ENCODE measurements around the gene PRR9.

Gene PRR9

GRCh38 chr1:153229076-153229829, 11.9 kb downstream of the PRR9 start:
- DNase-seq (ENCODE audit: low read depth in 3 of 3, low spot score in 1 of 3), result peak in 1 of 3 donors; percentile 7

DNA sequence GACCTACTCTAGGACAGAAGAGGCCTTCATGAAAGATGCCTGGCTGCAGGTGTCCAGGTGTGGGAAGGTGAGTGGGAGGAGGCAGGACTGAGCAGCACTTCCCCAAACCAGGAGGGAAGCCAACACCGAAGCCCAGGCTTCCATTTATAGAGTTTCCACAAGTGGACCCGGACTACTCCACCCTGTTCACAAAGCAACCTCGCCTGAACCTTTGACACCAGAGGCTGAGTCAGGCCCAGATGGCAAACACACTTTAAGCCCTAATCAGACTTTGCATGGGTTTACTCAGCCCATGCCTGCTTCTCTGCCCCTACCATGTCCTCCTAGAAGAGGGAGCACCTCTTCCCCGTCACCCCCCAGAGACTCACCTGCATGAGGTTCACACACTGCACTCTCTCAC, 14.0 kb downstream of the PRR9 start:
- no peak for DNase-seq (ENCODE audit: low read depth in 3 of 3, low spot score in 1 of 3)

DNA sequence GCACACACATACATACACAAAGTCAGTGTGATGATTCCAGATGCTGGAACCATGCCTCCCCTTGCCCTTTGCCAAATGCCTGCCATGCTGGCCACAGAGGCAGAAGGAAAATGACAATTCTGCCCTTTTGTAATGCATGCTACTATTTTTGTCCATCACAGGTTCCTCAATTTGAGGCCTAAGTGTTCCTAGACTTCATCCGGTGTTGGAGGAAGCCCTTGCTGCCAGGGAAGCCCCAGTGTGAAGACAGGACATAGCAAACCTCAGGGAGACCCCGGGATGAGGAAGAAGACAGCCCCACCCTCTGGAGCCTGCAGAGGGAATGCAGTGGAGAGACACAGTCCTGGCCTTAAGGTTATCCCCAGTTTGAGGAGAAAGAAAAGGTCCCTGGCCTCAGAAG, 14.4 kb downstream of the PRR9 start:
- no peak for DNase-seq (ENCODE audit: low read depth in 3 of 3, low spot score in 1 of 3)

- no peak for DNase-seq (ENCODE audit: low read depth in 3 of 3, low spot score in 1 of 3)
Measured at GRCh38 chr1:153232553-153232952, 15.2 kb downstream of the PRR9 start.

GRCh38 chr1:153233448-153233847, 16.1 kb downstream of the PRR9 start:
- no peak for DNase-seq (ENCODE audit: low read depth in 3 of 3, low spot score in 1 of 3)

DNA sequence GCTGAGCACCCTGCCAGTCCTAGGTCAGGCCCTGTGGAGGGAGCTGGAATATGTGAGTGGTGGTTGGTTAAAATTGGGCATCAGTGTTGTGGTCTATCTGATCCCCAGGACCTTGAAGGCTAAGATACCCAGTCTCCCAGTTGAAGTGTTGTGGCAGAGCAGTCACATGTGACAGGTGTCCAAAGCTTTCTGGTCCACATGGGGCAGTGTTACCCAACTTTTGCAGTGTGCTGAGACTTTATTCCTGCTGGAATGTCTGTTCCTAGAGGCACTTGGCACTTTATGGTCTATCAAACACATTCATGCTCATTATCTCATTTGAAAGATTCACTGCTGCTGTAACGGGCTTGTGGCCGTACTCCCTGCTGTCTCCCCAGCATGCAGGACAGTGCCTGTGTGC, 21.1 kb downstream of the PRR9 start:
- DNase-seq (ENCODE audit: low read depth in 3 of 3, low spot score in 1 of 3), result no peak

- no peak for DNase-seq (ENCODE audit: low read depth in 3 of 3, low spot score in 1 of 3)
Measured at GRCh38 chr1:153242160-153242559, 24.8 kb downstream of the PRR9 start.

- no peak for DNase-seq (ENCODE audit: low read depth in 3 of 3, low spot score in 1 of 3)
Measured at GRCh38 chr1:153245466-153245865, 28.1 kb downstream of the PRR9 start.

DNA sequence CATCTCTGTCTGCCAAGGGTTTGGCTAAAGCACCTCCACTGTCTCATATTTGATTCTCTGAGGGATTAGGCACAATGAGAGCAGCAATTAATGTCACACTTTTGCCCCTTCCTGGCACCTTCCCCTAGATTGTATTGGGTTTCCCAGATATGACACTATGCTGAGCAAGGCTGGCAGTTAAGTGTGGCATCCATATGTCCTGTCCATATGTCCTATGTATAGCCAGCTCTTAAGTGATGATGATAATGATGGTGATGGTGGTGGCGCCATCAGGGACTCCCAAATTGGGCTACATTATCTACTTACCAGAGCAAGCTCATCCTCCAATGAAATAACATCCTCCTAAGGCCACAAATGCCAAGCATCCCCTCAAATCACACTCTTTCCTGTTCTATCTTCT, 28.6 kb downstream of the PRR9 start:
- DNase-seq (ENCODE audit: low read depth in 3 of 3, low spot score in 1 of 3), result no peak

DNA sequence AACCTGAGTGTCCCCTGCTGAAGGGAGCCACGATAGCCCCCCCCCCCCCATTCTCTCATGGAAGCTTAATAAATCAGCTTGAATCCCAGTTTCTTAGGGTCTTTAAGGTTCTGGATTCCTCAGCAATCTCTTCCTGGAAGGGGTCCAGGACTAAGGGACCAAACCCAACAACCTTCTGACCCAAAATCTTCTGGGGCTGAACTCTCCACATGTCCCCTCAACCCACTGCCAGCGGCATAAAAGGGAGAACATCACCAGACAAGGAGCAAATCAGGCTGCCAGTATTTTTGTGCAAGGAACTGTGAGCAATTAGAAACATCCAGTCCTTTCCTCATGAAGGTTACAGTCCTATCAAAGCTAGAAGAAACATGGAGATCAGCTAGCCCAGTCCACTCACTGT, 29.4 kb downstream of the PRR9 start:
- DNase-seq (ENCODE audit: low read depth in 3 of 3, low spot score in 1 of 3), result no peak

GRCh38 chr1:153248176-153248879, 30.9 kb downstream of the PRR9 start:
- no peak for DNase-seq (ENCODE audit: low read depth in 3 of 3, low spot score in 1 of 3)

- DNase-seq (ENCODE audit: low read depth in 3 of 3, low spot score in 1 of 3), result no peak
Measured at GRCh38 chr1:153250166-153250565, 32.8 kb downstream of the PRR9 start.

- no peak for DNase-seq (ENCODE audit: low read depth in 3 of 3, low spot score in 1 of 3)
Measured at GRCh38 chr1:153251087-153251486, 33.7 kb downstream of the PRR9 start.

GRCh38 chr1:153251562-153251961, 34.2 kb downstream of the PRR9 start:
- no peak for DNase-seq (ENCODE audit: low read depth in 3 of 3, low spot score in 1 of 3)

GRCh38 chr1:153251988-153252387, 34.6 kb downstream of the PRR9 start:
- no peak for DNase-seq (ENCODE audit: low read depth in 3 of 3, low spot score in 1 of 3)

- no peak for DNase-seq (ENCODE audit: low read depth in 3 of 3, low spot score in 1 of 3)
Measured at GRCh38 chr1:153253076-153253475, 35.7 kb downstream of the PRR9 start.

DNA sequence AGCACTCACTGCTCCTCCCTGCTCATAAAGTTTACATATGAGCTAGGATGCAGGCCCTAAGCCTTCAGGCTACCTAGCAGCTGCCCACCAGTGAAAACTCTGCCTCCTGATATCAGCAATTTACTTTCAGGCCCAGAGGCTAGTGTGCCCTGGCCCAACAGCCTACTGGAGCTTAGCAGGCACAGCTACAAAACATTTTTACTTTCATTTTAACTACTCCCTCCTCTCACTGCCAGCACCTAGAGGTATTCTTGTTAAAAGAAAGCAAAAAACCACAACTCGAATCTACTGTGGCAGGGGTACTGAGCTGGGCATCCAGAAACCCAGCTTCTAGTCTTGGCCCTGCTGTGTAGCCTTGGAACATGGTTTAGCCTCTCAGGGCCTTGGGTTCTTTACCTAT, 36.3 kb downstream of the PRR9 start:
- DNase-seq (ENCODE audit: low read depth in 3 of 3, low spot score in 1 of 3), result no peak

GRCh38 chr1:153259387-153259786, 42.0 kb downstream of the PRR9 start, which contains the start of gene LORICRIN:
TSS of gene LORICRIN (plus strand) at chr1:153259687. CDS start at chr1:153260950, 1,263 bp downstream.
- no peak for DNase-seq (ENCODE audit: low read depth in 3 of 3, low spot score in 1 of 3)

- peak in 1 of 3 donors; percentile 2 for DNase-seq (ENCODE audit: low read depth in 3 of 3, low spot score in 1 of 3)
Measured at GRCh38 chr1:153260585-153261280, 43.3 kb downstream of the PRR9 start.

DNA sequence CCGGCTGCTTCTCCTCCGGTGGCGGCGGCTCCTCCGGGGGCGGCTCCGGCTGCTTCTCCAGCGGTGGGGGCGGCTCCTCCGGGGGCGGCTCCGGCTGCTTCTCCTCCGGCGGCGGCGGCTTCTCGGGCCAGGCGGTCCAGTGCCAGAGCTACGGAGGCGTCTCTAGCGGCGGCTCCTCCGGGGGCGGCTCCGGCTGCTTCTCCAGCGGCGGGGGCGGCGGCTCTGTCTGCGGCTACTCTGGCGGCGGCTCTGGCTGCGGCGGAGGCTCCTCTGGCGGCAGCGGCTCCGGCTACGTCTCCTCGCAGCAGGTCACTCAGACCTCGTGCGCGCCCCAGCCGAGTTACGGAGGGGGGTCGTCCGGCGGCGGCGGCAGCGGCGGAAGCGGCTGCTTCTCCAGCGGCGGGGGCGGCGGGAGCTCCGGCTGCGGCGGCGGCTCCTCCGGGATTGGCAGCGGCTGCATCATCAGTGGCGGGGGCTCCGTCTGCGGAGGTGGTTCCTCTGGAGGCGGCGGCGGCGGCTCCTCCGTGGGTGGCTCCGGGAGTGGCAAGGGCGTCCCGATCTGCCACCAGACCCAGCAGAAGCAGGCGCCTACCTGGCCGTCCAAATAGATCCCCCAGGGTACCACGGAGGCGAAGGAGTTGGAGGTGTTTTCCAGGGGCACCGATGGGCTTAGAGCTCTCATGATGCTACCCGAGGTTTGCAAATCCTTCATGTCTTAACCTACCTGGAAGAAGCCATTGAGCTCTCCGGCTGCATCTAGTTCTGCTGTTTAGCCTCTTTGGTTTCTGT, 44.1 kb downstream of the PRR9 start:
- DNase-seq (ENCODE audit: low read depth in 3 of 3, low spot score in 1 of 3), result peak in 2 of 3 donors; percentile 16 to 21

DNA sequence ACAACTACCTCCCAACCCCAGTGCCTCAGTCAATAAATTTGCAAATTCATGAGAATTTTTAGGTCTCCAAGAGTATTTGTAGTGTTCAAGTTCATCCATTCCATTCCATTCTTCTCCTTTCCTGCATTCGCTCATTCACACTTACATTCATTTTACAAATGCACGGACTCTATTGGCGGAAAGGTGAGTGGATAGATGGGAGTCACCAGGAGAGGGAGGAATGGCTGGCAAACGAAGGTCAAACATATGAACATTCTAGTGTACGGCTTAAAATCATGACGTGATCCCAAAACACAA, 44.6 kb downstream of the PRR9 start:
- DNase-seq (ENCODE audit: low read depth in 3 of 3, low spot score in 1 of 3), result no peak

Data from stimulated activated CD4-positive, alpha-beta T cell treated with anti-CD3 and anti-CD28 coated beads, TNF-alpha, amount 100 ng/mL, for 1 hour (primary cell).